OCI-LY3 (cell line): ENCODE data around the gene CEP350.

Source experiments
- H2AFZ ChIP-seq: fragments of 200-600, 300-600 bp; shearing (Covaris generic); 2 replicates; pipeline ENCODE4 v1.6.0; 2014; ENCODE audit warnings: antibody characterized with exemption, low read depth, low read length
- H3K27ac ChIP-seq: fragments of 200-600, 300-600 bp; sonication (generic); 2 replicates; pipeline ENCODE4 v1.5.1; 2014; ENCODE audit warnings: mild to moderate bottlenecking, low read length, moderate library complexity, mixed read lengths
- H3K27me3 ChIP-seq: fragments of 200-600, 300-600 bp; sonication (generic); 2 replicates; pipeline ENCODE4 v1.6.1; 2014; ENCODE audit warnings: low read depth, low read length, mixed read lengths
- H3K36me3 ChIP-seq: fragments of 200-600, 300-600 bp; sonication (generic); replicated peaks from 2 replicates; pipeline ENCODE3; 2014; ENCODE audit warnings: low read depth, low read length, mixed read lengths
- H3K4me1 ChIP-seq: fragments of 300-600, 200-600 bp; sonication (generic); 2 replicates; pipeline ENCODE4 v1.6.1; 2014; ENCODE audit warnings: low read length, mixed read lengths
- H3K4me2 ChIP-seq: fragments of 200-600, 300-600 bp; sonication (generic); 2 replicates; pipeline ENCODE4 v1.6.1; 2014; ENCODE audit warnings: low read length, mixed read lengths
- H3K4me3 ChIP-seq: fragments of 300-600, 200-600 bp; sonication (generic); 2 replicates; pipeline ENCODE4 v1.5.1; 2014; ENCODE audit warnings: antibody characterized with exemption, mild to moderate bottlenecking, low read length, moderate library complexity
- H3K79me2 ChIP-seq: fragments of 300-600, 200-600 bp; shearing (Covaris generic); 2 replicates; pipeline ENCODE4 v1.6.1; 2014; ENCODE audit warnings: mild to moderate bottlenecking, low read length, mixed read lengths
- H3K9ac ChIP-seq: fragments of 300-600, 200-600 bp; shearing (Covaris generic); 2 replicates; pipeline ENCODE4 v1.6.0; 2014; ENCODE audit warnings: mild to moderate bottlenecking, low read length, moderate library complexity
- H3K9me3 ChIP-seq: fragments of 200-600, 300-600 bp; shearing (Covaris generic); 2 replicates; pipeline ENCODE4 v1.6.1; 2014; ENCODE audit warnings: low read length, mixed read lengths; ENCODE audit not compliant: insufficient read depth
- H4K20me1 ChIP-seq: fragments of 200-600, 300-600 bp; sonication (generic); 2 replicates; pipeline ENCODE4 v1.6.1; 2016; ENCODE audit warnings: low read length, mixed read lengths; ENCODE audit not compliant: insufficient read depth
- CTCF ChIP-seq: fragments of 200-600, 300-600 bp; sonication (generic); IDR thresholded peaks from 2 replicates; pipeline ENCODE4 v1.5.1; 2014; ENCODE audit warnings: antibody characterized with exemption, low read length, low read depth
- EZH2phosphoT487 ChIP-seq: fragments of 200-600 bp; shearing (Covaris generic); IDR thresholded peaks from 2 replicates; pipeline ENCODE4 v1.6.1; 2018; ENCODE audit warnings: antibody characterized with exemption, mixed run types, low read depth

Gene CEP350

GRCh38 chr1:179924268-179924667 lies 30.3 kb upstream of the CEP350 start:
- Histone ChIP-seq H3K4me3 (no peak overlapping the region), H3K27ac (no peak overlapping the region), H3K4me2 (peak overlapping the region; percentile 34), H4K20me1 (no peaks in the 10 kb centered on the region), H3K36me3 (peaks cover 4% of the 10 kb centered on the region), H3K4me1 (peaks cover 20% of the 10 kb centered on the region), H3K27me3 (no peaks in the 10 kb centered on the region), H3K9ac (no peak overlapping the region), H3K9me3 (no peaks in the 10 kb centered on the region), H2AFZ (no peak overlapping the region), H3K79me2 (no peaks in the 10 kb centered on the region)
- TF ChIP-seq CTCF (no peak), EZH2phosphoT487 (no peak)

- no peaks in the 10 kb centered on the region for H4K20me1 ChIP-seq
- no peak overlapping the region for H3K4me2 ChIP-seq
- no peak overlapping the region for H3K27ac ChIP-seq
- H3K9me3 ChIP-seq: no peaks in the 10 kb centered on the region
- no peak overlapping the region for H3K4me3 ChIP-seq
- TF ChIP-seq EZH2phosphoT487 (no peak), CTCF (no peak)
- no peaks in the 10 kb centered on the region for H3K36me3 ChIP-seq
- peaks cover 25% of the 10 kb centered on the region for H3K4me1 ChIP-seq
- H2AFZ ChIP-seq: no peak overlapping the region
- H3K9ac ChIP-seq: no peak overlapping the region
- no peaks in the 10 kb centered on the region for H3K79me2 ChIP-seq
- no peaks in the 10 kb centered on the region for H3K27me3 ChIP-seq
Observed at GRCh38 chr1:179925302-179925701, 29.3 kb upstream of the CEP350 start.

GRCh38 chr1:179925922-179926849 lies 28.4 kb upstream of the CEP350 start:
- Histone ChIP-seq H3K9me3 (no peaks in the 10 kb centered on the region), H3K4me2 (no peak overlapping the region), H2AFZ (no peak overlapping the region), H3K27me3 (no peaks in the 10 kb centered on the region), H3K4me1 (peaks cover 28% of the 10 kb centered on the region), H4K20me1 (no peaks in the 10 kb centered on the region), H3K4me3 (no peak overlapping the region), H3K36me3 (no peaks in the 10 kb centered on the region), H3K27ac (no peak overlapping the region), H3K79me2 (no peaks in the 10 kb centered on the region), H3K9ac (no peak overlapping the region)
- TF ChIP-seq CTCF (no peak), EZH2phosphoT487 (no peak)

GRCh38 chr1:179926850-179927205 lies 27.8 kb upstream of the CEP350 start:
- Histone ChIP-seq H3K9ac (no peak overlapping the region), H3K79me2 (no peaks in the 10 kb centered on the region), H3K4me3 (no peak overlapping the region), H3K4me2 (no peak overlapping the region), H3K36me3 (no peaks in the 10 kb centered on the region), H3K4me1 (peaks cover 28% of the 10 kb centered on the region), H4K20me1 (no peaks in the 10 kb centered on the region), H3K9me3 (no peaks in the 10 kb centered on the region), H3K27ac (no peak overlapping the region), H3K27me3 (no peaks in the 10 kb centered on the region), H2AFZ (no peak overlapping the region)
- TF ChIP-seq CTCF (no peak), EZH2phosphoT487 (no peak)
